Sigmoid colon (tissue), 4 donors: Measurements from ENCODE around the gene MEIG1.

Experiments
- EP300 ChIP-seq, 4 donors: sonication (generic); formaldehyde crosslinking; IDR thresholded peaks; one replicate each; pipeline ENCODE4 v1.6.1; 2017; ENCODE audit warnings: antibody characterized with exemption in 4 of 4
- POLR2A ChIP-seq, 2 donors: fragments of 450-650 bp; IDR thresholded peaks; one replicate each; pipeline ENCODE4 v1.6.1; 2016; ENCODE audit warnings: antibody characterized with exemption in 2 of 2, mild to moderate bottlenecking in 2 of 2, moderate library complexity in 2 of 2
- POLR2AphosphoS5 ChIP-seq, 4 donors: sonication (generic); formaldehyde crosslinking; IDR thresholded peaks; one replicate each; pipeline ENCODE4 v1.6.1; 2017; ENCODE audit warnings: antibody characterized with exemption in 4 of 4
- TF ChIP-seq, protein P1 (sequence below), 4 experiments: fragments of 450-650 bp in 3 of 4; fragments of 200-600 bp in 1 of 4; IDR thresholded peaks; one replicate each; pipeline ENCODE4 v1.5.1; 2016 to 2019; ENCODE audit warnings: antibody characterized with exemption in 4 of 4, mild to moderate bottlenecking in 3 of 4, moderate library complexity in 2 of 4

DNA sequence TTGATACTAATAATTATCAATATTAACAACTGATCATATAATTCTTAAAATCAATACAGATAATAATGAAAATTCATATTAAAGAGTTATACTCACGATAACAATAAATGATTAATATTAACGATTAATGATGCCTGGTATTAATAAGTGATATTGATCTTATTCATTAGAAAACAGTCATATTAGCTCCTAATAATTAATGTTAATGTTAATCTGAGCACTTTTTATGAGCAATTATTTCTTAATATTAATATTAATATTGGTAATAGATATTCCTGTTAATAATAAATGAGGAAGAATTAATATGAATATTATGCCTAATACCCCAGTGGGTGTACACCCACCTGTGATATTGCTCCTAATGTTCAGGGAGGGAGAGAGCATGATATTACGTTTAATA lies 23.6 kb downstream of the MEIG1 start:
- no peak for TF ChIP-seq EP300 (IDR thresholded peaks at IDR 0.05)
- TF ChIP-seq, protein P1, sequence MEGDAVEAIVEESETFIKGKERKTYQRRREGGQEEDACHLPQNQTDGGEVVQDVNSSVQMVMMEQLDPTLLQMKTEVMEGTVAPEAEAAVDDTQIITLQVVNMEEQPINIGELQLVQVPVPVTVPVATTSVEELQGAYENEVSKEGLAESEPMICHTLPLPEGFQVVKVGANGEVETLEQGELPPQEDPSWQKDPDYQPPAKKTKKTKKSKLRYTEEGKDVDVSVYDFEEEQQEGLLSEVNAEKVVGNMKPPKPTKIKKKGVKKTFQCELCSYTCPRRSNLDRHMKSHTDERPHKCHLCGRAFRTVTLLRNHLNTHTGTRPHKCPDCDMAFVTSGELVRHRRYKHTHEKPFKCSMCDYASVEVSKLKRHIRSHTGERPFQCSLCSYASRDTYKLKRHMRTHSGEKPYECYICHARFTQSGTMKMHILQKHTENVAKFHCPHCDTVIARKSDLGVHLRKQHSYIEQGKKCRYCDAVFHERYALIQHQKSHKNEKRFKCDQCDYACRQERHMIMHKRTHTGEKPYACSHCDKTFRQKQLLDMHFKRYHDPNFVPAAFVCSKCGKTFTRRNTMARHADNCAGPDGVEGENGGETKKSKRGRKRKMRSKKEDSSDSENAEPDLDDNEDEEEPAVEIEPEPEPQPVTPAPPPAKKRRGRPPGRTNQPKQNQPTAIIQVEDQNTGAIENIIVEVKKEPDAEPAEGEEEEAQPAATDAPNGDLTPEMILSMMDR (IDR thresholded peaks at IDR 0.05): no peak
- no peak for TF ChIP-seq POLR2A (IDR thresholded peaks at IDR 0.05)
- TF ChIP-seq POLR2AphosphoS5 (IDR thresholded peaks at IDR 0.05): no peak
